ENCODE results near the gene ZNF521. TPM values are rescaled to one million over a fixed set of nuclear protein-coding genes. Genes with fewer than 3 reads are reported as not detected.

ZNF521 gene
- total and polyA plus RNA-seq, 2 of the 13 experiments (the other 11 are each of a cell fraction or from before 2014, with no cell fraction given) = 0.02 TPM; not detected in 1

DNA sequence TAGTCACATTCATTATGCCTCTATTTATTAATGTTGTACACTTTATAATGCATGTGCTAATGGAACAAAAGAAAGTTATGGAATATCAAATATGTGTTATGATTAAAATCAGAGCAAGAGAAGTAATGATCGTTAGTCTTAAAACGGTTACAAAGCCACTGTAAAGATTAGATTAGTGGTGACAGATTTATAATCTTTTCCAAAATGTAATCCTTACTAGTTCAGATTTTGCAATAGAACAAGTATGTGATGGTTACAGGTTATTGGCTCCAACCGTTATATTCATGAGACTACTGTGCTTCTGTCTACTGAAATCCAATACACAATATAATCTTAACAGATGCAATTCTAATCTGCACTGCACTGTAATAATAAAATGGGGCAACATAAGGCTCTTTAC lies 180.6 kb downstream of the ZNF521 start (continued):
- TF ChIP-seq CCAR2 (optimal IDR thresholded peaks at IDR 0.05; ENCODE audit: low read depth, low read length) (no peak), ZNF761 (CRISPR knock-in tag; conservative IDR thresholded peaks at IDR 0.05) (no peak), ZNF501 (CRISPR knock-in tag; IDR thresholded peaks at IDR 0.05) (no peak)

DNA sequence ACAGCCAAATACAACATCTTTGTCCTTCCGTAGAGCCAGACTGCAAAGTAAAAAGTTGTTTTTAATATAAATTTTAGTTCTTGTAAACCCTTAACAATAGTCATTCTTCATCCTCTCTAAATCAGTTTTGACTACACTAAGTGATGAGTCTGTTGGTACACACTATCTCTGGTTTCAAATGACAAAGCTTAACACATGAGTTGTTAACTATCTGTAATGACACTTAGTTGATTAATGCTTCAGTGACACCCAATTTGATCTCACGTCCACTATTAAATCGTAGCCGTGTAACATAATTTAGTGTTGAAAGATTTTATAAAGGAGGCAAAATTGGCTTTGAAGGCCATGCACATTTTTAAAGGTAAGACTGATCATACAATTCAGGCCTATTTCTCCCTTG lies 181.6 kb downstream of the ZNF521 start:
- POLR2A ChIA-PET = no interaction called here
- intact Hi-C loops (cut with micrococcal nuclease; ENCODE audit: unreplicated experiment) = no loop called here

More for the DNA sequence above, 181.6 kb downstream of the ZNF521 start:
- H3K27me3 ChIP-seq (ENCODE audit: control insufficient read depth in 1 of 2, insufficient read depth in 2 of 2, low read length in 2 of 2) = no peaks in the 10 kb centered on the region
- CTCF ChIA-PET (ENCODE audit: low intra/inter-chr PET ratio, low total read pairs) = no interaction called here
- in situ Hi-C loops (cut with HindIII; ENCODE audit: extremely low pct_ligation_motif_present, low pct_unique_long_range_greater_than_20kb) = no loop called here
- no peak overlapping the region for H3K27ac ChIP-seq (ENCODE audit: extremely low read length, insufficient read depth, low read length)
- no peaks in the 10 kb centered on the region for H3K9me3 ChIP-seq (ENCODE audit: low read length)
- H3K79me2 ChIP-seq (ENCODE audit: insufficient read depth, low read length) = no peaks in the 10 kb centered on the region
- TF ChIP-seq TAF15 (IDR thresholded peaks at IDR 0.05; ENCODE audit: low read depth, low read length, poor library complexity, severe bottlenecking) = no peak
- no peak for TF ChIP-seq ZNF614 (CRISPR knock-in tag; IDR thresholded peaks at IDR 0.05; ENCODE audit: borderline replicate concordance)
- TF ChIP-seq CHD2 (IDR thresholded peaks at IDR 0.05; ENCODE audit: low read depth, low read length) = no peak
- TF ChIP-seq MEF2D (CRISPR knock-in tag; IDR thresholded peaks at IDR 0.05) = no peak
- TF ChIP-seq MYPOP (CRISPR knock-in tag; IDR thresholded peaks at IDR 0.05) = no peak
- TF ChIP-seq SNAPC2 (CRISPR knock-in tag; IDR thresholded peaks at IDR 0.05) = no peak
- no peak for TF ChIP-seq POLR2G (IDR thresholded peaks at IDR 0.05; ENCODE audit: low read depth, low read length)
- no peak for TF ChIP-seq HIC2 (CRISPR knock-in tag; IDR thresholded peaks at IDR 0.05; ENCODE audit: low read depth)
- TF ChIP-seq ZNF296 (CRISPR knock-in tag; conservative IDR thresholded peaks at IDR 0.05) = no peak
- TF ChIP-seq ZNF703 (CRISPR knock-in tag; IDR thresholded peaks at IDR 0.05; ENCODE audit: borderline replicate concordance) = no peak
- TF ChIP-seq, protein P1, sequence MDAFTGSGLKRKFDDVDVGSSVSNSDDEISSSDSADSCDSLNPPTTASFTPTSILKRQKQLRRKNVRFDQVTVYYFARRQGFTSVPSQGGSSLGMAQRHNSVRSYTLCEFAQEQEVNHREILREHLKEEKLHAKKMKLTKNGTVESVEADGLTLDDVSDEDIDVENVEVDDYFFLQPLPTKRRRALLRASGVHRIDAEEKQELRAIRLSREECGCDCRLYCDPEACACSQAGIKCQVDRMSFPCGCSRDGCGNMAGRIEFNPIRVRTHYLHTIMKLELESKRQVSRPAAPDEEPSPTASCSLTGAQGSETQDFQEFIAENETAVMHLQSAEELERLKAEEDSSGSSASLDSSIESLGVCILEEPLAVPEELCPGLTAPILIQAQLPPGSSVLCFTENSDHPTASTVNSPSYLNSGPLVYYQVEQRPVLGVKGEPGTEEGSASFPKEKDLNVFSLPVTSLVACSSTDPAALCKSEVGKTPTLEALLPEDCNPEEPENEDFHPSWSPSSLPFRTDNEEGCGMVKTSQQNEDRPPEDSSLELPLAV (CRISPR knock-in tag; conservative IDR thresholded peaks at IDR 0.05; ENCODE audit: low read depth) = no peak
- TF ChIP-seq, protein P2, sequence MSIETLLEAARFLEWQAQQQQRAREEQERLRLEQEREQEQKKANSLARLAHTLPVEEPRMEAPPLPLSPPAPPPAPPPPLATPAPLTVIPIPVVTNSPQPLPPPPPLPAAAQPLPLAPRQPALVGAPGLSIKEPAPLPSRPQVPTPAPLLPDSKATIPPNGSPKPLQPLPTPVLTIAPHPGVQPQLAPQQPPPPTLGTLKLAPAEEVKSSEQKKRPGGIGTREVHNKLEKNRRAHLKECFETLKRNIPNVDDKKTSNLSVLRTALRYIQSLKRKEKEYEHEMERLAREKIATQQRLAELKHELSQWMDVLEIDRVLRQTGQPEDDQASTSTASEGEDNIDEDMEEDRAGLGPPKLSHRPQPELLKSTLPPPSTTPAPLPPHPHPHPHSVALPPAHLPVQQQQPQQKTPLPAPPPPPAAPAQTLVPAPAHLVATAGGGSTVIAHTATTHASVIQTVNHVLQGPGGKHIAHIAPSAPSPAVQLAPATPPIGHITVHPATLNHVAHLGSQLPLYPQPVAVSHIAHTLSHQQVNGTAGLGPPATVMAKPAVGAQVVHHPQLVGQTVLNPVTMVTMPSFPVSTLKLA (IDR thresholded peaks at IDR 0.05) = no peak
- TF ChIP-seq SSRP1 (CRISPR knock-in tag; IDR thresholded peaks at IDR 0.05) = no peak
- TF ChIP-seq FOXA3 (CRISPR knock-in tag; IDR thresholded peaks at IDR 0.05) = no peak
- no peak for TF ChIP-seq ARNTL (CRISPR knock-in tag; IDR thresholded peaks at IDR 0.05)
- no peaks in the 10 kb centered on the region for H4K20me1 ChIP-seq (ENCODE audit: insufficient read depth, low read length)
- H3K9ac ChIP-seq (ENCODE audit: insufficient read depth, low read depth, low read length) = no peak overlapping the region
- no peak overlapping the region for H3K4me3 ChIP-seq (replicated peaks in 1 of 3; ENCODE audit: insufficient read depth in 1 of 3, low read depth in 2 of 3, low read length in 3 of 3)
- H3K4me2 ChIP-seq (ENCODE audit: low read depth, low read length) = no peak overlapping the region
- H2AFZ ChIP-seq (ENCODE audit: low read length) = no peak overlapping the region
- 19% methylated on average over 4 of the region's 4 CpGs for WGBS (ENCODE audit: low lambda C conversion rate)
- no peaks in the 10 kb centered on the region for H3K4me1 ChIP-seq (ENCODE audit: insufficient read depth, low read length)
- H3K36me3 ChIP-seq (replicated peaks in 1 of 2; ENCODE audit: control insufficient read depth in 1 of 2, insufficient read depth in 2 of 2, low read length in 2 of 2) = no peaks in the 10 kb centered on the region
- FAIRE-seq (no peak), ATAC-seq (no peak), DNase-seq (ENCODE audit: low spot score) (no peak)
- no TSS peak for BruUV-seq (replicated peaks)
